Inflammatory macrophage treated with lipopolysaccharide for 1 hour (primary cell): Measurements from ENCODE around the gene TEX11.
"Not testable (repeated sequence)": the region's sequence is repeated elsewhere in the genome, so short reads cannot be mapped to it uniquely, and the experiment has no call there.

Experiments
- DNase-seq, 2 donors: peaks; one replicate each; pipeline ENCODE4 v3.0.0-alpha.2; 2020 to 2022

The TEX11 gene

GRCh38 chrX:70908541-70908940 lies at the start of gene TEX11:
TEX11 (minus strand) TSS chrX:70908711; CDS start chrX:70907789, 922 bp downstream.
- DNase-seq = no peak

GRCh38 chrX:70954871-70955270 lies 46.4 kb upstream of the TEX11 start:
- no peak for DNase-seq

- DNase-seq = no peak
Measured at GRCh38 chrX:70924294-70924911, 15.9 kb upstream of the TEX11 start.

- no peak for DNase-seq
Measured at GRCh38 chrX:70922774-70923473, 14.4 kb upstream of the TEX11 start.

GRCh38 chrX:70921709-70922352 lies 13.3 kb upstream of the TEX11 start:
- DNase-seq = no peak

- DNase-seq = no peak
Measured at GRCh38 chrX:70916754-70917153, 8.2 kb upstream of the TEX11 start.

GRCh38 chrX:70907900-70908299 lies 611 bp downstream of the TEX11 start:
- DNase-seq = no peak

GRCh38 chrX:70901465-70901864 lies 7.0 kb downstream of the TEX11 start:
- no peak for DNase-seq

- DNase-seq = not testable (repeated sequence)
Measured at GRCh38 chrX:70890441-70890840, 18.1 kb downstream of the TEX11 start.

GRCh38 chrX:70878902-70879301 lies 29.6 kb downstream of the TEX11 start:
- DNase-seq = no peak

GRCh38 chrX:70852294-70852693 lies 56.2 kb downstream of the TEX11 start:
- DNase-seq = no peak

- not testable (repeated sequence) for DNase-seq
Measured at GRCh38 chrX:70844081-70844480, 64.4 kb downstream of the TEX11 start.

GRCh38 chrX:70843620-70844019 lies 64.9 kb downstream of the TEX11 start:
- DNase-seq = not testable (repeated sequence)

GRCh38 chrX:70834589-70834988 lies 73.9 kb downstream of the TEX11 start:
- DNase-seq = no peak

- no peak for DNase-seq
Measured at GRCh38 chrX:70826715-70827114, 81.8 kb downstream of the TEX11 start.

- DNase-seq = no peak
Measured at GRCh38 chrX:70825366-70825765, 83.1 kb downstream of the TEX11 start.

GRCh38 chrX:70808942-70809940 lies 99.3 kb downstream of the TEX11 start:
- no peak for DNase-seq

- DNase-seq = no peak
Measured at GRCh38 chrX:70806081-70806480, 102.4 kb downstream of the TEX11 start.

- not testable (repeated sequence) for DNase-seq
Measured at GRCh38 chrX:70796742-70797141, 111.8 kb downstream of the TEX11 start.

- no peak for DNase-seq
Measured at GRCh38 chrX:70774223-70774622, 134.3 kb downstream of the TEX11 start.

- DNase-seq = peak in 1 of 2 donors; percentile 14
Measured at GRCh38 chrX:70769659-70770227, 138.8 kb downstream of the TEX11 start.

- DNase-seq = no peak
Measured at GRCh38 chrX:70762285-70762684, 146.2 kb downstream of the TEX11 start.
